GM18909 (cell line): Measurements from ENCODE around the gene SLFN5.
A peak's percentile ranks its signal among the peaks of the same experiment; 100 is the strongest.
"Not testable (repeated sequence)": the region's sequence is repeated elsewhere in the genome, so short reads cannot be mapped to it uniquely, and the experiment has no call there.

Experiments used
- ATAC-seq: cut with Tn5 transposase; IDR thresholded peaks from one replicate; pipeline ENCODE4 v1.9.1; 2021; ENCODE audit warnings: mild to moderate bottlenecking; ENCODE audit not compliant: unreplicated experiment, poor library complexity

The SLFN5 gene

DNA sequence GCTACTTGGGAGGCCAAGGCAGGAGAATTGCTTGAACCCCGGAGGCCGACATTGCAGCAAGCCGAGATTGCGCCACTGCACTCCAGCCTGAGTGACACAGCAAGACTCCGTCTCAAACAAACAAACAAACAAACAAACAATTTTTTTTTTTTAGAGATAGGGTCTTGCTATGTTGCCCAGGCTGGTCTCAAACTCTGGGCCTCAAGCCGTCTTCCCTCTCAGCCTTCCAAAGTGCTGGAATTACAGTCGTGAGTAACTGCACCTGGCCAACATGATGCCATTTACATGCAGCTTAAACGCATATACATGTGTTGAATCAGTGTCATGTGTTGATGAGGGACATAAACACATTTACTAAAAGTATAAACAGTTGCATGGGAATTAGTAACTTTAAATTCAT lies 2.0 kb upstream of the SLFN5 start:
- ATAC-seq: no peak

DNA sequence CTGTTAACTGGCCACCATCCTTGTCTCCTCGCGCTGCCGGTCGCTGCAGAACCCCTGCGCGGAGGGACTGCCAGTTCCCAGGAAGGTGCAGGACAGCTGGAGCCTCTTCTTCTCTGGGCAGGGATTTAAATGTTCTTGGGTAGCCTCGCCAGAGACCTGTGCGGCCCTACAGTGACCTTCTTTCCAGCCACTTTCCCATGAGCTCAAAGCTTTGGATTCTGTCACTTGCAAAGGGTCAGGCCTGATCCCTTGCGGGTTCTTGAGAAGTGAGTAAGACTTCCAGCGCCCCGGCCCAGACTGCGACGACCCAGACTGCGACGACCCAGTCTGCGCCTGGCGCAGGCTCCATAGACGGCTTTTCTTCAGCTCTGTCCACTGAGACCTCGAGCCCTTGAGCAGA lies 1.4 kb upstream of the SLFN5 start:
- no peak for ATAC-seq

DNA sequence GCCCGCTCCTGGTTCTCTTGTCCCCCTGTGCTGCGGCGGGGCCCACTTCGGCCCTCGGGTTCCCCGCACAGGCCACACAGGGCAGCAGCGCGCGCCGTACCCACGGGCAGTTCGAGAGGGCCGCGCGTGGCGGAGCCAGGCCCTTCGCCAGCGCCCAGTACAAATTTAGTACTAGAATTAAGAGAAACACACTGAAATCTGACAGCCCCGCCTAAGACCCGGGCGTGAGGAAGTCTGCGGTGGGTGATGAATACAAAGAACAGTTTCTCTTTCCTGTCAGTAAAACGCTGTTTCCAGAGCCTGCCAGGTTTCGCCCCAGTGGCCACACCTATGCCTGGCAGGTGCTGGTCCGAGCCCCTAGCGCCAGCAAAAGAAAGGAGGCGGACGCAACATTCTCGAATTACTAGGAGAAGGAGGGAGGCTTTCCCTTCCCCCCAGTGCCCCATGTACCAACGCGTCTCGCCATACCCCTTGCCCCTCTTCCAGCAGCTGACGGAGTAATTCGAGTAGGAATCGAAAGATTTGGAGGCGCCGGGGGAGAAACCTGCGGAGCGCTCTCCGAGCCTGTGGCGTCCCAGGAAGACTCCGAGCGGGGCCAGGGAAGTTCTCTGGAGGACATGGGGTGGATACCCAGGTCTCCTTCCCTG lies 591 bp upstream of the SLFN5 start:
- peak; percentile 61 for ATAC-seq

DNA sequence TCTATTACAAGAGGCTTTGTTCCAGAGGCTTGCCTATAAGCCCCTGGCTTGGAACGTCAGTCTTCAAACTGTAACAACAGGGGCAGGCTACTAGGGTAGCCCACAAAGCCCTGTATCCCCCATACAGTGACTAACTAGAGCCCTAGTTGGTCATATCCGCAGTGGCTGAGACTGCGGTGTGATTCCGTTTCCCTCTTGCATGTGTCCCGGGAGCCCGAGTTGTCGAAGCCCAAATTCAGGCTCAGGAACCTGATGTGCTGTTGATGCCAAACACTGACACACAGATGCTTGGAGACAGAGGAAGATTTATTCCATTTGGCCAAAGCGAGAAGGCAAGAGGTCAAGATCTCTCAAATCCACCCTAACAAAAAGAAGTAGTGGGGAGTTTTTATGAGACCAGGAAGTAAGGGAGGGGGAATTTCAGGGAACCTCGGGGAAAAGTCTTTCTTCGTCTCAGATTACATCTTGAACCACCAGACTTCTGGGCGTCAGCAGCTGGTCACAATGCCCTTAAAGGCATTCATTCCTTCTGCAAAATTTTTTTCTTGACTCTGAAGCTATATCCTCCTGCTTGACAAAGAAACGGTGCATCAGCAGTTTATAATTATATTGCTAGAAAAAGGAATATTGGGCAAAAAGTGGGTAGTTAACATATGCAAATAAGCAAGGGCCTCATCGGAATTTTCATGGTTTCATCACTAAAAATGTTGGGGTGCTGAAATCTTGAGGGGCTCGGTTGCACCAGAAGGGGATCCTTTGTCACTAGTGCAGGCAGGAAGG lies 879 bp downstream of the SLFN5 start:
- ATAC-seq: no peak

DNA sequence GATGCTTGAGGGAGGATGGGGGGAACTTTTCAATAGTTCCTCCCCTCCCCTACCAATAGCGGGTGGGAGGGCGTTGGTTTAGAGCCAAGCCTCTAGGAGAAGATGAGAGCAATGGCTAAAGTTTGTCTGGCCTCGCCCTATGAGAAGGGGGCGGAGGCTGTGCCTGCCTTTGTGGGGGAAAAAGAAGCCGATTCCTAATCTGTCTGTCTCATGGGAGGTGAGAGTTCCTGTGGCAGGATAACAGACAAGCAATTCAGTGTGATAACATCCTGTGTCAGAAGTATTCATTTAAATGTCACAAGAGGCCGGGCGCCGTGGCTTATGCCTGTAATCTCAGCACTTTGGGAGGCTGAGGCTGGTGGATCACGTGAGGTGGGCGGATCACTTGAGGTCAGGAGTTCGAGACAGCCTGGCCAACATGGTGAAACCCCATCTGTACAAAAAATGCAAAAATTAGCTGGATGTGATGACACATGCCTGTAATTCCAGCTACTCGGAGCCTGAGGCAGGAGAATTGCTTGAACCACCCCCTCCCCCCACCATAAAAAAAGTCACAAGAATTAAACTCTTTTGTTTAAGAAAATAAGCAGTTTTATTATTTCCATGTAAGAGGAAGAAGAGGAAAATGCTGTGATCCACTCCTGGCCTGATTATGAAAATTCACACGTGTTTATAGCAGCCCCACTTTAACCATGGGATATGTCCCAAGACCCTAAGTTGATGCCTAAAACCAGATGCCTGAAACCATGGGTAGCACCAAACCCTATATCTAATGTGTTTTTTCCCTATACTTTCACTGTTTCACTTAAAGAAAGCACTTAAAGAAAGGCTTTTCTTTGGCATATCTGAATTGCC lies 1.7 kb downstream of the SLFN5 start:
- ATAC-seq: no peak

DNA sequence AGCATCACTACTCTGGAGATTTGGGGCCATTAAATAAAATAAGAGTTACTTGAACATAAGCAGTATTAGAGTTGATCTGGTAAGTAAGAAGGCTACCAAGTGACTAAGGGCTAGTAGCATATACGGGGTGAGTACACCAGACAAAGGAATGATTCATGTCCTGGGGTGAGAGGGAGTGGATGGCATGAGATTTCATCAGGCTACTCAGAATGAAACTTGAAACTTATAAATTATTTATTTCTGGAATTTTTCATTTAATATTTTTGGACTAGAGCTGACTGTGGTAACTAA lies 2.3 kb downstream of the SLFN5 start:
- no peak for ATAC-seq

DNA sequence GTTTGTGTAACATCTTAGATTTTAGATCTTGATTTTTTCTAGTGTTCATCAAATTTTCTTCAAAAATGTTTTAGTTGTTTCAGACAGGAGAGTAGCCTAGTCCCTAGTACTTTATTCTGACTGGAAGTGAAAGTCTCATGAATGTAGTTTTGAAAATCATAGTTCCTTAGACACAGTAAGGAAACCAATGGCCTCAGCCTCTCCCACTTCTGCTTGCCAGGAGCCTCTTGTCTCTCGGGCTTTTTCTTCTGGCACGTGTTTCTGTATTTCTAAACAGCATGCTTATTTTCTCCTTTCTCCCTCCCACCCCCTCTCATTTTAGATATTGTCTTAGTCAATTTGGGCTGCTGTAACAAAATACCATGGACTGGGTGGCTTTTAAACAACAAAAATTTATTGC lies 9.8 kb downstream of the SLFN5 start:
- no peak for ATAC-seq

DNA sequence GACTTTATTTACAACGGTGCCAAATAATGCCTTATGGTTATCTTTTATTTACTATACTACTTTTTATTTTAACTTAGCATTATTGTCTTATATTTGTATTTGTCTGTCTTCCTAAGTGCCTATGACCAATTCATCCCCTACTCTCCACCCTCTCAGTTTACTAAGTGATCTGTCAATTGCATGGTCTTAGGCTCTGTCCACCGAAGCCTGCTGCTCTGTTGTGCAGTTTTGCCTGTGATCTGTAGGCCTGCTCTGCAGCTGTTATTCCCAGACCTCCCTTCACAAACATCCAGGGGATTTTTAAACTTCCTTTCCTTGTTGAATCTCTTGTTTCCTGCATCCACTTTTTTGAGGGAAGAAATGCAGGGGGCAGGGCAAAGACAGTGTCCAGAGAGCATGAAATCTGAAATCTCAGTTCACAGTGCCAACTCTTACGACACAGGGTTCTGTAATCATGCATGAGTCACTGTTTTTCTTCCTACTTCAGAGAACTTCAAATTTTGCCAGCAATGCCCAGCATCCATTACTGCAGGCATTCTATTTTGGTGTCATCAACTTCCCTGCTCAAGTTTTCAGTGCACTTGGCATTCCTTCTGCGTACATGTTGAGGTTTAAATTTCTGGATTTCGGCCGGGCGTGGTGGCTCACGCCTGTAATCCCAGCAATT lies 11.4 kb downstream of the SLFN5 start:
- ATAC-seq: no peak

DNA sequence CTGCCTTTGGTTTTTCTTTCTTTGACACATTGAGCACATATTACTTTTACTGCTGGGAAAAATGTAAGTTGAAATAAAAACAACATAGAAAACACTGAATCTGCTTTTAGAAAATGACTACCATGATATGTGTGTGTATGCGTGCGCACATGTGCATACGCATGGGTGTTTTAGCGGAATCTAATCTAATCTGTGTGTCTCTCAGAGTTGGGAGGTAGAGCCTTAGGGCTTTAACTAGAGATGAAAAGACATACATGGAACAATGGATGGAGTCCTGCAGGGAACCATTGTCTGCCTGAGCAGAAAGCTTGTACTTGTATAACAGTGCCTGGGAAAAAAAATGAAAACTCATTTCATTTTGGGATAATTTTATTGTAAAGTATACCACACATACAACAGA lies 12.4 kb downstream of the SLFN5 start:
- ATAC-seq: no peak

DNA sequence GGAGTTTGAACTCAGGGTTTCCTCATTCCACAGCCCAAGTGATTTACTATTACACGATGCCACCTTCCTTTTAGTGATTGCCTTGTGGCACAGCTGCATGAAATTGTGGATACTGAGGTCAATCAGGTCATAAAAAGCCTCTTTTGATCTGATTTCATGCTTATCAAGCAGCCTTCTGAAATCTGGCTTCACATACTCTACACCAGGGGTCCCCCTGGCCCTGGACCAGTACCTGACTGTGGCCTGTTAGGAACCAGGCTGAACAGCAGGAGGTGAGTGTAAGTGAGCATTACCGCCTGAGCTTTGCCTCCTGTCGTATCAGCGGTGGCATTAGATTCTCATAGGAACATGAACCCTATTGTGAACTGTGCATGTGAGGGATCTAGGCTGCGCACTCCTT lies 13.8 kb downstream of the SLFN5 start:
- ATAC-seq: no peak

DNA sequence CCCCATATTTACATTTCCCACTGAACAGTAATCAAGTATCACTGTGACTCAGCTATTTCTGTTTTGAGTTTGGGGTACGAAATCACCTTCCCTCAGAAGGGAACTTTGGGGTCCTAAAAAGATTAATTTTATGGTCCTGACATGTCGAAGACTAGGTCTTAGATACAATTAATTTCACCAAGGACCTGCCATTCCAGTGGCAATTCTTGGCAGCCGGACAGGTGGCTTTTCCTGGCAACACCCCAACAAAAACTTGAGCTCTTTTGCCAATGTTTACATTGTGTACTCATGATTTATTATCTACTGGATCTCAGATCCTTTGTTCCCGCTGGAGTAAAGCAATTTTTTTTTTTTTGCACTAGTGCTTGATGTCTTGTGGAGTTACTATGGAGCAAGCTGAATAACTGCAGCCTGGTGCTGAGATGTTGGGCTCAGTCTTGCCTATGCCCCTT lies 14.4 kb downstream of the SLFN5 start:
- no peak for ATAC-seq

DNA sequence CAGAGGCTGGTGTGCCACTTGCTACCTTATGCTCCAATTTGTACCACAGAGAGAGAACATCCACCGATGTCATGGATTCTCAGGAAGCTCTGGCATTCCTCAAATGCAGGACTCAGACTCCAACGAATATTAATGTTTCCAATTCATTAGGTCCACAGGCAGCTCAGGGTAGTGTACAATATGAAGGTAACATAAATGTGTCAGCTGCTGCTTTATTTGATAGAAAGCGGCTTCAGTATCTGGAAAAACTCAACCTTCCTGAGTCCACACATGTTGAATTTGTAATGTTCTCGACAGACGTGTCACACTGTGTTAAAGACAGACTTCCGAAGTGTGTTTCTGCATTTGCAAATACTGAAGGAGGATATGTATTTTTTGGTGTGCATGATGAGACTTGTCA lies 16.1 kb downstream of the SLFN5 start:
- ATAC-seq: no peak

DNA sequence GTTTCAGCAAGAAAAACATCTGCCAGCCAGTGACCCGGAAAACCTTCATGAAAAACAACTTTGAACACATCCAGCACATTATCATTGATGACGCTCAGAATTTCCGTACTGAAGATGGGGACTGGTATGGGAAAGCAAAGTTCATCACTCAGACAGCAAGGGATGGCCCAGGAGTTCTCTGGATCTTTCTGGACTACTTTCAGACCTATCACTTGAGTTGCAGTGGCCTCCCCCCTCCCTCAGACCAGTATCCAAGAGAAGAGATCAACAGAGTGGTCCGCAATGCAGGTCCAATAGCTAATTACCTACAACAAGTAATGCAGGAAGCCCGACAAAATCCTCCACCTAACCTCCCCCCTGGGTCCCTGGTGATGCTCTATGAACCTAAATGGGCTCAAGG lies 22.2 kb downstream of the SLFN5 start:
- ATAC-seq: no peak

DNA sequence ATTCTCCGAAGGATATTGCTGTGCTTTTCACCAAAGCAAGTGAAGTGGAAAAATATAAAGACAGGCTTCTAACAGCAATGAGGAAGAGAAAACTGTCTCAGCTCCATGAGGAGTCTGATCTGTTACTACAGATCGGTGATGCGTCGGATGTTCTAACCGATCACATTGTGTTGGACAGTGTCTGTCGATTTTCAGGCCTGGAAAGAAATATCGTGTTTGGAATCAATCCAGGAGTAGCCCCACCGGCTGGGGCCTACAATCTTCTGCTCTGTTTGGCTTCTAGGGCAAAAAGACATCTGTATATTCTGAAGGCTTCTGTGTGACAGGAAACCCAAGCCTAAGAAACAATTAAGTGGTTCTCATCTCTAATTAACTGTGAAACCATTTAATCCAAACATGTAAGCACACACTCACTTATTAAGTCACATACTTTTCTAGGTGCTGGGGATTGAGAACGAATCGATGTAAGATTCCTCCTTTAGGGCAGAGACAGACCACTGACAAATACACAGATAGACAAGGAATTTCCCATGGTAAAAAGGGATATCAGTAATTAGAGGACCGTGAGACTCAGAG lies 22.8 kb downstream of the SLFN5 start:
- ATAC-seq: no peak

DNA sequence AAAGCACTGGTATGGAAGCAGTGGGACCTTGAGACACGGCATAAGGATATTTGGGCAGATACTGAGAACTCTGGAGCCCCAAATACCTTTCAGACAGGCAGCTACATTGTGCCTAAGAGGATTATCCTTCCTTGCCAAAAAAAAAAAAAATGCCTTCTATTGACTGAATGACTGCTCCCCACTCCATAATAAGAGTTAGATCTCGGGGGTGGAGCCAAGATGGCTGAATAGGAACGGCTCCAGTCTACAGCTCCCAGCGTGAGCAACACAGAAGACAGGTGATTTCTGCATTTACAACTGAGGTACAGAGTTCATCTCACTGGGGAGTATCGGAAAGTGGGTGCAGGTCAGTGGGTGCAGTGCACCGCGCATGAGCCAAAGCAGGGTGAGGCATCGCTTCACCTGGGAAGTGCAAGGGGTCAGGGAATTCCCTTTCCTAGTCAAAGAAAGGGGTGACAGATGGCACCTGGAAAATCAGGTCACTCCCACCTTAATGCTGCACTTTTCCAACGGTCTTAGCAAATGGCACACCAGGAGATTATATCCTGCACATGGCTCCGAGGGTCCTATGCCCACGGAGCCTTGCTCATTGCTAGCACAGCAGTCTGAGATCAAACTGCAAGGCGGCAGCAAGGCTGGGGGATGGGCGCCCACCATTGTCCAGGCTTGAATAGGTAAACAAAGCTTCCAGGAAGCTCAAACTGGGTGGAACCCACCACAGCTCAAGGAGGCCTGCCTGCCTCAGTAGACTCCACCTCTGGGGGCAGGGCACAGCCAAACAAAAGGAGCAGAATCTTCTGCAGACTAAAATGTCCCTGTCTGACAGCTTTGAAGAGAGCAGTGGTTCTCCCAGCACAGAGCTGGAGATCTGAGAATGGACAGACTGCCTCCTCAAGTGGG lies 31.5 kb downstream of the SLFN5 start:
- not testable (repeated sequence) for ATAC-seq

DNA sequence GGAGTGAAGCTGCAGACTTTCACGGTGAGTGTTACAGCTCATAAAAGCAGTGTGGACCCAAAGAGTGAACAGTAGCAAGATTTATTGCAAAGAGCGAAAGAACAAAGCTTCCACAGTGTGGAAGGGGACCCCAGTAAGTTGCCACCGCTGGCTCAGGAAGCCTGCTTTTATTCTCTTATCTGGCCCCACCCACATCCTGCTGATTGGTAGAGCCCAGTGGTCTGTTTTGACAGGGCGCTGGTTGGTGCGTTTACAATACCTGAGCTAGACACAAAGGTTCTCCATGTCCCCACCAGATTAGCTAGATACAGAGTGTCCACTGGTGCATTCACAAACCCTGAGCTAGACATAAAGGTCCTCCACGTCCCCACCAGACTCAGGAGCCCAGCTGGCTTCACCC lies 35.6 kb downstream of the SLFN5 start:
- not testable (repeated sequence) for ATAC-seq

DNA sequence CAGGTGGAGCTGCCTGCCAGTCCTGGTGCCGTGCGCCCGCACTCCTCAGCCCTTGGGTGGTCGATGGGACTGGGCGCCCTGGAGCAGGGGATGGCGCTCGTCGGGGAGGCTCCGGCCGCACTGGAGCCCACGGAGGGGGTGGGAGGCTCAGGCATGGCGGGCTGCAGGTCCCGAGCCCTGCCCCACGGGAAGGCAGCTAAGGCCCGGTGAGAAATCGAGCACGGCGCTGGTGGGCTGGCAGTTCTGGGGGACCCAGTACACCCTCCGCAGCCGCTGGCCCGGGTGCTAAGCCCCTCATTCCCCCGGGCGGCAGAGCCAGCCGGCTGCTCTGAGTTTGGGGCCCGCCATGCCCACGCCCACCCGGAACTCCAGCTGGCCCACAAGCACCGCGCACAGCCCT lies 36.0 kb downstream of the SLFN5 start:
- not testable (repeated sequence) for ATAC-seq

DNA sequence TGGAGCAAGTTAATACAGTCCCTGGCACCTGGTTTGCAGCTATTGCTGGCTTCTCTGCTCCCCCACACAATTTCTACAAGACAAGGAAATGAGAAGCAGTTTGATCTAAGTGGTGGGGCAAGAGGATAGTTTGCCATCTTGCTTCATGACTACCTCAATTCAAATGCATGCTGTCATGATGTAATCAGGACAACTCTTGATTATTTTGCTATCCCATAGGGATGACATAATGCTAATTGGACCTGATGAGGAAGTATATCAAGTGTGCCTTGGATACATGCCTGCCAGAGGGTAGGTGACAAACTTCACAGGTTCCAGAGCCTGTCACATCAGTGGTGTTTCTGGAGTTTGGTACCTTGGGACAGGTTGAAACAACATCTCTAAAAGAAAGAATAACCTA lies 40.9 kb downstream of the SLFN5 start:
- ATAC-seq: no peak

DNA sequence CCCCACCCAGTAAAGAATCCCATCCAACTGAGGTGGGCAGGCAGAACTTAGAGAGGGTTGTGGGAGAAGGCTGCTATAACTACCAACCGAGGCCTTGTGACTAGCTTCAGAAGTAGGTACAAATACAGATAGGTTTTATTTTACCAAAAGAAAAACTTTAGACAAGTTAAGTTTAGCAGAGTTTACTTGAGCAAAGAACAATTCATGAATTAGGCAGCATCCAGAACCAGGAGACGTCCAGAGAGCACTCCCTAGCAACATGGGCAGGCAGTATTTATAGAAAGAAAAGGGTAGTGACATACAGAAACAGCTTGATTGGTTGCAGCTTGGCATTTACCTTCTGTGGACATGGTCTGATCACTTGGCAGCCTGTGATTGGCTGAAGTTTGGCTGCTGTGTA lies 42.1 kb downstream of the SLFN5 start:
- no peak for ATAC-seq
